ENCODE measurements around the gene APELA.

DNA sequence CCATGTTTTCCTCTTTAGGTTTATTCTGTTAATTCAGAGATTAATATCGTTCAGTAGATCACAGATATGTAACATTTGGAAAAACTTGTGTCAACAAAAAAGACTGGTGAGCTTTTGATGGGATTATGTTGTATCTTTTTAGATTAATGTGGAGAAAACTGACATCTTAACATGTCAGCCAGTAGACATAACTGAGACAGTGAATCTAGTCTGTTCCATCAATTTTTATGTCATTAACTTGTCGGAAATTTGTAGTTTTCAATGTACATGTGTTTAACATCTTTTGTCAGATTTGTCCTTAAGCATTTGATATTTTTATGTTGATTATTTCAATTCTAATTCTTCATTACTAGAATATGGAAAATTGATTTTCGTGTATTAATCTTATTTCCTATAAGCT is 42.0 kb downstream of the APELA start:
- TF ChIP-seq EP300 (IDR thresholded peaks at IDR 0.05) = no peak
- TF ChIP-seq, protein P1, sequence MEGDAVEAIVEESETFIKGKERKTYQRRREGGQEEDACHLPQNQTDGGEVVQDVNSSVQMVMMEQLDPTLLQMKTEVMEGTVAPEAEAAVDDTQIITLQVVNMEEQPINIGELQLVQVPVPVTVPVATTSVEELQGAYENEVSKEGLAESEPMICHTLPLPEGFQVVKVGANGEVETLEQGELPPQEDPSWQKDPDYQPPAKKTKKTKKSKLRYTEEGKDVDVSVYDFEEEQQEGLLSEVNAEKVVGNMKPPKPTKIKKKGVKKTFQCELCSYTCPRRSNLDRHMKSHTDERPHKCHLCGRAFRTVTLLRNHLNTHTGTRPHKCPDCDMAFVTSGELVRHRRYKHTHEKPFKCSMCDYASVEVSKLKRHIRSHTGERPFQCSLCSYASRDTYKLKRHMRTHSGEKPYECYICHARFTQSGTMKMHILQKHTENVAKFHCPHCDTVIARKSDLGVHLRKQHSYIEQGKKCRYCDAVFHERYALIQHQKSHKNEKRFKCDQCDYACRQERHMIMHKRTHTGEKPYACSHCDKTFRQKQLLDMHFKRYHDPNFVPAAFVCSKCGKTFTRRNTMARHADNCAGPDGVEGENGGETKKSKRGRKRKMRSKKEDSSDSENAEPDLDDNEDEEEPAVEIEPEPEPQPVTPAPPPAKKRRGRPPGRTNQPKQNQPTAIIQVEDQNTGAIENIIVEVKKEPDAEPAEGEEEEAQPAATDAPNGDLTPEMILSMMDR (IDR thresholded peaks at IDR 0.05) = no peak
